ENCODE data around the gene PDAP1.
"Not testable (repeated sequence)": the region's sequence is repeated elsewhere in the genome, so short reads cannot be mapped to it uniquely, and the experiment has no call there.

The PDAP1 gene

DNA sequence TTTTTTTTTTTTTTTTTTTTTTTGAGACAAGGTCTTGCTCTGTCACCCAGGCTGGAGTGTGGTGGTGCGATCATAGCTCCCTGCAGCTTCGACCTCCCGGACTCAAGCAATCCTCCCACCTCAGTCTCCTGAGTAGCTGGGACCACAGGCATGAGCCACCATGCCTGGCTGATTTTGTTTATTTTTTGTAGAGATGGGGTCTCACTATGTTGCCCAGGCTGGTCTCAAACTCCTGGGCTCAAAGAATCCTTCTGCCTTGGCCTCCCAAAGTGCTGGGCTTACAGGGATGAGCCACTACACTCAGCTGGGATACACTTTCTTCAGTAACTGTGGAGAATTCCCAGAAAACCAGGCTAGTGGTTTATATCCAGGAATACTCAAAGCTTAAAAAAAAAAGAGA is 57.8 kb downstream of the PDAP1 start:
- not testable (repeated sequence) for DNase-seq (ENCODE audit: low read depth in 3 of 3)

Measured in stimulated activated CD4-positive, alpha-beta T cell treated with anti-CD3 and anti-CD28 coated beads, TNF-alpha, amount 100 ng/mL, for 4 hours (primary cell).